Measurements from ENCODE around the gene SLC5A9.

DNA sequence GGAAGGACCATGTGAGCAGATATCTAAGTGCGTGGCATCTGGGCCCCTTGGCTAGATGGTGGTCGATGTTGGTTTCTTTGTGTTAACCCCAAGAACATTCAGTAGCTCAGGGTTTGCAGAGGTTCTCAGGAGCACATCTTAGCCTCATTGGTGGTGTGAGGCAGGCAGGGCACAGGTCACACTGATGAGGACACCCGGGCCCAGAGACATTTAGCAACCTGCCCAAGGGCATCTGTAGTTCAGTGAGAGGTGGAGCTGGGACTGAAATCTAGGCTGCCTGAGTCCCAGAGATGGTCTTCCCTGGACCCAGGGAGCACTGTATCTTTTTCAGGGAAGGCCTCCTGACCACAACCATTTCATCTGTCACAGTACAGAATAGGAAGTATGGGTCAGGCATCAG is 859 bp upstream of the SLC5A9 start:
- TF ChIP-seq, protein P1, sequence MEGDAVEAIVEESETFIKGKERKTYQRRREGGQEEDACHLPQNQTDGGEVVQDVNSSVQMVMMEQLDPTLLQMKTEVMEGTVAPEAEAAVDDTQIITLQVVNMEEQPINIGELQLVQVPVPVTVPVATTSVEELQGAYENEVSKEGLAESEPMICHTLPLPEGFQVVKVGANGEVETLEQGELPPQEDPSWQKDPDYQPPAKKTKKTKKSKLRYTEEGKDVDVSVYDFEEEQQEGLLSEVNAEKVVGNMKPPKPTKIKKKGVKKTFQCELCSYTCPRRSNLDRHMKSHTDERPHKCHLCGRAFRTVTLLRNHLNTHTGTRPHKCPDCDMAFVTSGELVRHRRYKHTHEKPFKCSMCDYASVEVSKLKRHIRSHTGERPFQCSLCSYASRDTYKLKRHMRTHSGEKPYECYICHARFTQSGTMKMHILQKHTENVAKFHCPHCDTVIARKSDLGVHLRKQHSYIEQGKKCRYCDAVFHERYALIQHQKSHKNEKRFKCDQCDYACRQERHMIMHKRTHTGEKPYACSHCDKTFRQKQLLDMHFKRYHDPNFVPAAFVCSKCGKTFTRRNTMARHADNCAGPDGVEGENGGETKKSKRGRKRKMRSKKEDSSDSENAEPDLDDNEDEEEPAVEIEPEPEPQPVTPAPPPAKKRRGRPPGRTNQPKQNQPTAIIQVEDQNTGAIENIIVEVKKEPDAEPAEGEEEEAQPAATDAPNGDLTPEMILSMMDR (IDR thresholded peaks at IDR 0.05), result no peak
- no peak for TF ChIP-seq EZH2 (IDR thresholded peaks at IDR 0.05)

All from neural progenitor cell (in vitro differentiated cells).